ENCODE measurements around the gene TAF6.

DNA sequence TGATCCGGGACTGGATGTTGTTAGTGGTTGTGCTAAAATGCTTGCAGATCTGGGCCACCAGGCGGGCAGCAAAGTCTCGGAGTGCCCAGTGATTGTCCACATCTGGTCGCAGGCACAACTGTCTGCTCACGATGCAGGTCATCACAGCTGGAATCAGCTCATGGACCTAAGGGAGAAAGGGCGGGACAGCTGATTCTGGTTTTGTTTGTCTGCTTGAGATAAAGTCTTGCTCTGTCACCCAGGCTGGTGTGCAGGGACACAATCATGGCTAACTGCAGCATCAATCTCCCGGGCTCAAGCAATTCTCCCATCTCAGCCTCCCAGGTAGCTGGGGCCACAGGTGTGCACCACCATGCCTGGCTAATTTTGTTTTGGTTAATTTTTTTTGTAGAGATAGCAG is 8.0 kb downstream of the TAF6 start:
- TF ChIP-seq, protein P1, sequence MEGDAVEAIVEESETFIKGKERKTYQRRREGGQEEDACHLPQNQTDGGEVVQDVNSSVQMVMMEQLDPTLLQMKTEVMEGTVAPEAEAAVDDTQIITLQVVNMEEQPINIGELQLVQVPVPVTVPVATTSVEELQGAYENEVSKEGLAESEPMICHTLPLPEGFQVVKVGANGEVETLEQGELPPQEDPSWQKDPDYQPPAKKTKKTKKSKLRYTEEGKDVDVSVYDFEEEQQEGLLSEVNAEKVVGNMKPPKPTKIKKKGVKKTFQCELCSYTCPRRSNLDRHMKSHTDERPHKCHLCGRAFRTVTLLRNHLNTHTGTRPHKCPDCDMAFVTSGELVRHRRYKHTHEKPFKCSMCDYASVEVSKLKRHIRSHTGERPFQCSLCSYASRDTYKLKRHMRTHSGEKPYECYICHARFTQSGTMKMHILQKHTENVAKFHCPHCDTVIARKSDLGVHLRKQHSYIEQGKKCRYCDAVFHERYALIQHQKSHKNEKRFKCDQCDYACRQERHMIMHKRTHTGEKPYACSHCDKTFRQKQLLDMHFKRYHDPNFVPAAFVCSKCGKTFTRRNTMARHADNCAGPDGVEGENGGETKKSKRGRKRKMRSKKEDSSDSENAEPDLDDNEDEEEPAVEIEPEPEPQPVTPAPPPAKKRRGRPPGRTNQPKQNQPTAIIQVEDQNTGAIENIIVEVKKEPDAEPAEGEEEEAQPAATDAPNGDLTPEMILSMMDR (conservative IDR thresholded peaks at IDR 0.05; ENCODE audit: low read depth, low read length), result no peak
- no peak for TF ChIP-seq RFX5 (IDR thresholded peaks at IDR 0.05; ENCODE audit: low read depth, low read length)
- no peak for TF ChIP-seq FOS (IDR thresholded peaks at IDR 0.05; ENCODE audit: low read depth, low read length)
- TF ChIP-seq CEBPB (IDR thresholded peaks at IDR 0.05; ENCODE audit: low read depth, low read length), result no peak
- no peak for TF ChIP-seq RCOR1 (IDR thresholded peaks at IDR 0.05; ENCODE audit: insufficient replicate concordance, low read length)
- no peak for TF ChIP-seq ELK1 (IDR thresholded peaks at IDR 0.05; ENCODE audit: borderline replicate concordance, low read depth, low read length)
- TF ChIP-seq POLR2A (IDR thresholded peaks at IDR 0.05; ENCODE audit: low read depth, low read length), result no peak
- no peak for TF ChIP-seq MAFK (IDR thresholded peaks at IDR 0.05; ENCODE audit: low read depth, low read length)
- TF ChIP-seq RAD21 (IDR thresholded peaks at IDR 0.05; ENCODE audit: low read length), result no peak
- TF ChIP-seq MXI1 (IDR thresholded peaks at IDR 0.05; ENCODE audit: borderline replicate concordance, low read depth, low read length), result no peak
